ENCODE measurements around the gene RPLP2. TPM values are rescaled to one million over a fixed set of nuclear protein-coding genes. Genes with fewer than 3 reads are reported as not detected.

RPLP2 gene
- polyA plus RNA-seq, 1 of the 3 experiments (the other 2 are of a cell fraction) = 799 TPM

DNA sequence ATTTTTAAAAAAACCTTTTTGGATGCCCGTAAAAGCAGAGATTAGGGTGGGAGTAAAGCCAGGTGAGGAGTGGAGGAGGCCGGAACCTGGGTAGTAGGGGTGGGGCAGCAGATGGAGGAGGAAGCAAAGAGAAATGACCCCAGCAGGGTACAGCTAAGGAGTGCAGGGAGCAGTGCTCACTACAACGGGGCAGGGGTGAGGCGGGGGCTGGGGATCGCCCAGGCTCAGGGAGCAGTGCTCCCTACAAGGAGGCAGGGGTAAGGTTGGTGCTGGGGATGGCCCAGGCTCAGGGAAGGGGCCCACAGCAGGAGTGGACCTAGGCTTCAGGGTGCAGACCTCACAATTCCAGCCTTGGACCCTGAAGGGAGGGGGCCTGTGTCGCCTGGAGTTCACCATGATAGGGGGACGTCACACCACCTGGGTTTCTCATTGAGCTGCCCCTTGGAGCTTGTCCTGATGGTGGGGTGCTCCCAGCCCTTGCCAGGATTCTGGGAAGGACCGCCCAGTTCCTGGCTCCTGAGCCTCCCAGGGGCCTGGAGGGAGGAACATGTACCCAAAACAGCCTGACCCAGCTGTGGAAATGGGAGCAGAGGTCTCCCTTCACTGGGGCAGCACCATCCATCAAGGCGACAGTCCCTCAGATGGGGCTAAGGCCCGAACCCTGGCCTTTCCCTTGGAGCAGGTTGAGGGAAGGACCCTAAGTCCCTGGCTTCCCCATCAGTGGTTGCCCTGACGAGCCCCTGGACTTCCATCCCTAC, 6.1 kb downstream of the RPLP2 start (continued):
- TF ChIP-seq, protein P1, sequence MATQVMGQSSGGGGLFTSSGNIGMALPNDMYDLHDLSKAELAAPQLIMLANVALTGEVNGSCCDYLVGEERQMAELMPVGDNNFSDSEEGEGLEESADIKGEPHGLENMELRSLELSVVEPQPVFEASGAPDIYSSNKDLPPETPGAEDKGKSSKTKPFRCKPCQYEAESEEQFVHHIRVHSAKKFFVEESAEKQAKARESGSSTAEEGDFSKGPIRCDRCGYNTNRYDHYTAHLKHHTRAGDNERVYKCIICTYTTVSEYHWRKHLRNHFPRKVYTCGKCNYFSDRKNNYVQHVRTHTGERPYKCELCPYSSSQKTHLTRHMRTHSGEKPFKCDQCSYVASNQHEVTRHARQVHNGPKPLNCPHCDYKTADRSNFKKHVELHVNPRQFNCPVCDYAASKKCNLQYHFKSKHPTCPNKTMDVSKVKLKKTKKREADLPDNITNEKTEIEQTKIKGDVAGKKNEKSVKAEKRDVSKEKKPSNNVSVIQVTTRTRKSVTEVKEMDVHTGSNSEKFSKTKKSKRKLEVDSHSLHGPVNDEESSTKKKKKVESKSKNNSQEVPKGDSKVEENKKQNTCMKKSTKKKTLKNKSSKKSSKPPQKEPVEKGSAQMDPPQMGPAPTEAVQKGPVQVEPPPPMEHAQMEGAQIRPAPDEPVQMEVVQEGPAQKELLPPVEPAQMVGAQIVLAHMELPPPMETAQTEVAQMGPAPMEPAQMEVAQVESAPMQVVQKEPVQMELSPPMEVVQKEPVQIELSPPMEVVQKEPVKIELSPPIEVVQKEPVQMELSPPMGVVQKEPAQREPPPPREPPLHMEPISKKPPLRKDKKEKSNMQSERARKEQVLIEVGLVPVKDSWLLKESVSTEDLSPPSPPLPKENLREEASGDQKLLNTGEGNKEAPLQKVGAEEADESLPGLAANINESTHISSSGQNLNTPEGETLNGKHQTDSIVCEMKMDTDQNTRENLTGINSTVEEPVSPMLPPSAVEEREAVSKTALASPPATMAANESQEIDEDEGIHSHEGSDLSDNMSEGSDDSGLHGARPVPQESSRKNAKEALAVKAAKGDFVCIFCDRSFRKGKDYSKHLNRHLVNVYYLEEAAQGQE (IDR thresholded peaks at IDR 0.05; ENCODE audit: low read depth, low read length) = no peak
- TF ChIP-seq NFIC (IDR thresholded peaks at IDR 0.05; ENCODE audit: borderline replicate concordance) (no peak), FOSL2 (IDR thresholded peaks at IDR 0.05; ENCODE audit: borderline replicate concordance, low read depth) (no peak), RXRA (IDR thresholded peaks at IDR 0.05; ENCODE audit: borderline replicate concordance, low read depth) (no peak), MXI1 (IDR thresholded peaks at IDR 0.05; ENCODE audit: low read depth, low read length) (no peak)

DNA sequence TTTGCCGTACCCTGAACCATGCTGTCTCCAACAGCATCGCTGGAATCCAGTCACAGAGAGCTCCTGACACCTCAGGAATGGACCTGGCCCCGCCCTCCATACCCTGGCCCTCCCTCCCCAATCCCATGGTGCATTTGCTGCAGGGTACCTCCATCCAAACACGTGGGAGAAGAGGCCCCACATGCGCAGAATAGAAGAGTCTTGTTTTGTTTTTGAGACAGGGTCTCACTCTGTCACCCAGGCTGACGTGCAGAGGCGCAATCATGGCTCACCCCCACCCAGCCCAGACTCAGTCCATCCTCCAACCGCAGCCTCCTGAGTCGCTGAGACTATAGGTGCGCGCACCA, 6.6 kb downstream of the RPLP2 start:
- Histone ChIP-seq H3K27ac (ENCODE audit: low read depth in 2 of 2, low read length in 1 of 2) (no peak overlapping the region), H3K9me2 (no peaks in the 10 kb centered on the region), H3K27me3 (ENCODE audit: insufficient read depth) (no peaks in the 10 kb centered on the region), H3F3A (replicated peaks; ENCODE audit: insufficient read depth) (peaks cover 31% of the 10 kb centered on the region), H3K4me3 (ENCODE audit: low read depth in 2 of 2, low read length in 1 of 2) (no peak overlapping the region), H3K79me2 (ENCODE audit: insufficient read depth) (peaks cover 34% of the 10 kb centered on the region), H3K4me2 (no peak overlapping the region), H3K9ac (no peak overlapping the region), H3K4me1 (ENCODE audit: control insufficient read depth in 1 of 2, insufficient read depth in 2 of 2, low read depth in 1 of 2, low read length in 1 of 2) (peaks cover 7 to 28% of the 10 kb centered on the region in 2 experiments; a peak in 3 of 4 replicates), H4K20me1 (ENCODE audit: insufficient read depth) (peaks cover 30% of the 10 kb centered on the region), H3K36me3 (replicated peaks in 1 of 2; ENCODE audit: control insufficient read depth in 1 of 2, insufficient read depth in 2 of 2, low read length in 1 of 2) (peaks cover 21 to 24% of the 10 kb centered on the region in 2 experiments), H2AFZ (ENCODE audit: low read depth) (no peak overlapping the region), H3K9me3 (no peaks in the 10 kb centered on the region)
- WGBS (ENCODE audit: low lambda C conversion rate) = 86% methylated on average over 11 of the region's 11 CpGs
- DNase-seq = no peak
- POLR2A ChIA-PET = no interaction called here
- TF ChIP-seq FOSL2 (IDR thresholded peaks at IDR 0.05; ENCODE audit: borderline replicate concordance, low read depth) (no peak), NFIC (IDR thresholded peaks at IDR 0.05; ENCODE audit: borderline replicate concordance) (no peak), RFX5 (IDR thresholded peaks at IDR 0.05; ENCODE audit: low read length) (no peak)
- CTCF ChIA-PET = interaction anchor here (1.3 kb wide), 1 partner anchor 108 kb away, joined by 5 read pairs; no protein-coding TSS in a partner anchor

DNA sequence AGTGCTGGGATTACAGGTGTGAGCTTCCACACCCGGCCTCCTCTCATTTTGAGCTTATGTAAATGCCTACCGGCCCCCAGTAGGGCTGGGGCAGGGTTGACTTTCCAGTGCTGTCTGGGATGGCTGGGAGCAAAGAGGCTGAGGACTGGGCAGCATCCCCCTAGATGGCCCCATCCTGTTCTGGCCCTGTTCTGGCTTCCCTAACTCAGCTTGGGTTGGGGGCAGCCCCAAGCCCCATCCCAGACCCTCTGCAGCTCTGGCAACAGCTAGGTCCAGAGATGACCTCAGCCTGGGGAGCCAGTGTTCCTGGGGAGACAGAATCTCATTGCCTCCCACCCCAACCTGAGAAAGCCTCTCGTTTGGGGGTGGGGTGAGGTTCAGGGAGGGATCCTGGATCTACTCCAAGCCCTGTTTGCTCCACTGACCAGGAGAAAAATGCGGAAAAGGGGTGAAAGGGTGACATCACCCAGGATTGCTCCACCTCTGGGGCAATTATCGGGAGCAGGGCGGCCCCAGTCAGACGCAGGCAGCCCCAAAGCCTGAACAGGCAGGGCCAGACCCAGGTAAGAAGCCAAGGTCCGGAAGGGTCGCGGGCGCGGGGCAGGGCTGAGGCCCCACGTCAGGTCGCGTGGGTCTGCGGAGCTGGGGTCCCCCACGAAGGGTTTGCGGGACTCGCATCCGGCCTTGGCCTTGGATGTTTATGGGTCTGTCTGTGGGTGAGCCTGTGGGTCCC, 8.8 kb downstream of the RPLP2 start, which contains the start of gene PNPLA2:
TSS of gene PNPLA2 (plus strand) at position 519 of the 733 bp plus-strand sequence. CDS start 805 bp downstream, outside the sequence.
- CTCF ChIA-PET = interaction anchor here (0.8 to 1.7 kb wide), 10 partner anchors 9 to 123 kb away, joined by 3 to 9 read pairs (median 4); partner anchors contain the start of genes CD151, CRACR2B, DEAF1 and RPLP2
- Histone ChIP-seq H3K36me3 (replicated peaks in 1 of 2; ENCODE audit: control insufficient read depth in 1 of 2, insufficient read depth in 2 of 2, low read length in 1 of 2) (peaks cover 3 to 5% of the 10 kb centered on the region in 2 experiments), H4K20me1 (ENCODE audit: insufficient read depth) (peaks cover 28% of the 10 kb centered on the region), H3K9me3 (no peaks in the 10 kb centered on the region), H3K79me2 (ENCODE audit: insufficient read depth) (peaks cover 26% of the 10 kb centered on the region), H3K4me3 (ENCODE audit: low read depth in 2 of 2, low read length in 1 of 2) (peak within 1 kb of the TSS; percentile 71 to 79), H3F3A (replicated peaks; ENCODE audit: insufficient read depth) (peaks cover 20% of the 10 kb centered on the region), H3K27me3 (ENCODE audit: insufficient read depth) (no peaks in the 10 kb centered on the region), H3K9ac (peak within 1 kb of the TSS; percentile 83), H3K4me2 (peak within 1 kb of the TSS; percentile 98), H3K4me1 (ENCODE audit: control insufficient read depth in 1 of 2, insufficient read depth in 2 of 2, low read depth in 1 of 2, low read length in 1 of 2) (peaks cover 14 to 26% of the 10 kb centered on the region in 2 experiments; a peak in 3 of 4 replicates), H2AFZ (ENCODE audit: low read depth) (peak within 1 kb of the TSS; percentile 82; the same call in 1 of the 2 replicates), H3K9me2 (no peaks in the 10 kb centered on the region), H3K27ac (ENCODE audit: low read depth in 2 of 2, low read length in 1 of 2) (peak within 1 kb of the TSS; percentile 73 to 75)
- POLR2A ChIA-PET = interaction anchor here (0.7 to 2.7 kb wide), 15 partner anchors 9 to 123 kb away, joined by 3 to 34 read pairs (median 6); partner anchors contain the start of genes CD151, CEND1, CRACR2B and DEAF1
- no peak for DNase-seq
- WGBS (ENCODE audit: low lambda C conversion rate) = 59% methylated on average over 18 of the region's 20 CpGs
- TF ChIP-seq, protein P2, sequence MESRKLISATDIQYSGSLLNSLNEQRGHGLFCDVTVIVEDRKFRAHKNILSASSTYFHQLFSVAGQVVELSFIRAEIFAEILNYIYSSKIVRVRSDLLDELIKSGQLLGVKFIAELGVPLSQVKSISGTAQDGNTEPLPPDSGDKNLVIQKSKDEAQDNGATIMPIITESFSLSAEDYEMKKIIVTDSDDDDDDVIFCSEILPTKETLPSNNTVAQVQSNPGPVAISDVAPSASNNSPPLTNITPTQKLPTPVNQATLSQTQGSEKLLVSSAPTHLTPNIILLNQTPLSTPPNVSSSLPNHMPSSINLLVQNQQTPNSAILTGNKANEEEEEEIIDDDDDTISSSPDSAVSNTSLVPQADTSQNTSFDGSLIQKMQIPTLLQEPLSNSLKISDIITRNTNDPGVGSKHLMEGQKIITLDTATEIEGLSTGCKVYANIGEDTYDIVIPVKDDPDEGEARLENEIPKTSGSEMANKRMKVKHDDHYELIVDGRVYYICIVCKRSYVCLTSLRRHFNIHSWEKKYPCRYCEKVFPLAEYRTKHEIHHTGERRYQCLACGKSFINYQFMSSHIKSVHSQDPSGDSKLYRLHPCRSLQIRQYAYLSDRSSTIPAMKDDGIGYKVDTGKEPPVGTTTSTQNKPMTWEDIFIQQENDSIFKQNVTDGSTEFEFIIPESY (IDR thresholded peaks at IDR 0.05; ENCODE audit: borderline replicate concordance, low read depth) = no peak
- TF ChIP-seq GATA2 (CRISPR knock-in tag; IDR thresholded peaks at IDR 0.05) = no peak
- no peak for TF ChIP-seq TEAD4 (IDR thresholded peaks at IDR 0.05; ENCODE audit: borderline replicate concordance, insufficient read depth)
- TF ChIP-seq TCF12 (IDR thresholded peaks at IDR 0.05) = no peak
